GM12874 (cell line): ENCODE results near the gene HYI.

Experiments
- CTCF ChIP-seq: IDR thresholded peaks from 2 replicates; pipeline ENCODE4 v1.5.1; 2011; ENCODE audit warnings: low read depth, mild to moderate bottlenecking, control low read depth, low read length, moderate library complexity; ENCODE audit not compliant: insufficient read depth

Gene HYI

GRCh38 chr1:43448955-43449707 lies 4.6 kb downstream of the HYI start:
- TF ChIP-seq CTCF: no peak

GRCh38 chr1:43447891-43448708 lies 5.6 kb downstream of the HYI start:
- no peak for TF ChIP-seq CTCF

GRCh38 chr1:43446881-43447835 lies 6.6 kb downstream of the HYI start:
- no peak for TF ChIP-seq CTCF

- no peak for TF ChIP-seq CTCF
Observed at GRCh38 chr1:43446388-43446740, 7.4 kb downstream of the HYI start.

- no peak for TF ChIP-seq CTCF
Observed at GRCh38 chr1:43445606-43446387, 7.9 kb downstream of the HYI start.

DNA sequence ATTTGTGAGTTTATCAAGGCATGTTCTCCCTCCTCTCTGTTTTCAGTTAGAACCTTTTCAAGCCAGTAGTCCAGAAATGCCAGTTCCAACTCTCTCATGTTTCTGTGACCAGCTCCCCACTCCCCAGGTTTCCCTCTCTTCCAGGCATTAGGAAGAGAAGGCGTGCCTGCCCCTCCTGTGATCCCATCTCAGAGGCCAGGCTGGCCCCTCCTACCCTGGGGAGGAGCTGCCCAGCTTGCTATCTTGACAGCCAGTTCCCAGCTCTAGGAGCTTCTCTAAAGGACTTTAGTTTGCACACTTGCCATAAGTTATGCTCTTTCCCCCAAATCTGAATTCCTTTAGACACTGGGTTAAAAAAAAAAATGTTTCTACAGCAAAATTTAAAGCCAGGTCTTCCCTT lies 8.9 kb downstream of the HYI start:
- TF ChIP-seq CTCF: no peak
